ENCODE data around the gene PLCH2.

The PLCH2 gene

GRCh38 chr1:2469103-2469940 lies 6.8 kb upstream of the PLCH2 start:
- no peak for TF ChIP-seq EZH2 (IDR thresholded peaks at IDR 0.05; ENCODE audit: borderline replicate concordance, low read length)
- TF ChIP-seq CTCF (IDR thresholded peaks at IDR 0.05; ENCODE audit: low read length) = no peak
- Histone ChIP-seq H3K9ac (ENCODE audit: low read length) (no peak overlapping the region), H3K4me2 (ENCODE audit: low read length) (no peak overlapping the region)

GRCh38 chr1:2470290-2471158 lies 5.6 kb upstream of the PLCH2 start:
- no peak overlapping the region for H3K27ac ChIP-seq (ENCODE audit: low read depth, low read length, poor library complexity, severe bottlenecking)
- H3K79me2 ChIP-seq (ENCODE audit: insufficient read depth, low read length) = no peaks in the 10 kb centered on the region
- H3K9me2 ChIP-seq (ENCODE audit: low read depth, low read length) = no peaks in the 10 kb centered on the region
- H3K4me1 ChIP-seq (ENCODE audit: insufficient read depth, low read length, severe bottlenecking) = no peaks in the 10 kb centered on the region
- H3K9me3 ChIP-seq (ENCODE audit: low read length) = no peaks in the 10 kb centered on the region
- no peaks in the 10 kb centered on the region for H3F3A ChIP-seq (ENCODE audit: insufficient read depth, low read length)
- no peak overlapping the region for H3K4me3 ChIP-seq (ENCODE audit: low read depth, low read length, poor library complexity, severe bottlenecking)
- no peak overlapping the region for H3K9ac ChIP-seq (ENCODE audit: low read length)
- no peaks in the 10 kb centered on the region for H3K36me3 ChIP-seq (ENCODE audit: insufficient read depth, low read length)
- H3K4me2 ChIP-seq (ENCODE audit: low read length) = no peak overlapping the region
- TF ChIP-seq EZH2 (IDR thresholded peaks at IDR 0.05; ENCODE audit: borderline replicate concordance, low read length) (no peak), CTCF (IDR thresholded peaks at IDR 0.05; ENCODE audit: low read length) (no peak)
- H3K27me3 ChIP-seq (ENCODE audit: insufficient read depth, low read length) = no peaks in the 10 kb centered on the region
- H2AFZ ChIP-seq (ENCODE audit: low read length) = no peak overlapping the region
- H4K20me1 ChIP-seq (ENCODE audit: insufficient read depth, low read length) = no peaks in the 10 kb centered on the region

More at GRCh38 chr1:2469103-2469940, 6.8 kb upstream of the PLCH2 start:
- Histone ChIP-seq H3K27ac (ENCODE audit: low read depth, low read length, poor library complexity, severe bottlenecking) (no peak overlapping the region), H2AFZ (ENCODE audit: low read length) (no peak overlapping the region), H3K79me2 (ENCODE audit: insufficient read depth, low read length) (no peaks in the 10 kb centered on the region), H3K4me3 (ENCODE audit: low read depth, low read length, poor library complexity, severe bottlenecking) (no peak overlapping the region), H3F3A (ENCODE audit: insufficient read depth, low read length) (no peaks in the 10 kb centered on the region), H3K9me2 (ENCODE audit: low read depth, low read length) (no peaks in the 10 kb centered on the region), H3K36me3 (ENCODE audit: insufficient read depth, low read length) (no peaks in the 10 kb centered on the region), H4K20me1 (ENCODE audit: insufficient read depth, low read length) (no peaks in the 10 kb centered on the region), H3K4me1 (ENCODE audit: insufficient read depth, low read length, severe bottlenecking) (no peaks in the 10 kb centered on the region), H3K27me3 (ENCODE audit: insufficient read depth, low read length) (no peaks in the 10 kb centered on the region; the same call in 1 of the 2 replicates), H3K9me3 (ENCODE audit: low read length) (no peaks in the 10 kb centered on the region)

GRCh38 chr1:2471159-2471471 lies 5.0 kb upstream of the PLCH2 start:
- Histone ChIP-seq H3K27ac (ENCODE audit: low read depth, low read length, poor library complexity, severe bottlenecking) (no peak overlapping the region), H3K79me2 (ENCODE audit: insufficient read depth, low read length) (no peaks in the 10 kb centered on the region), H3F3A (ENCODE audit: insufficient read depth, low read length) (no peaks in the 10 kb centered on the region), H3K4me1 (ENCODE audit: insufficient read depth, low read length, severe bottlenecking) (no peaks in the 10 kb centered on the region), H4K20me1 (ENCODE audit: insufficient read depth, low read length) (no peaks in the 10 kb centered on the region), H3K27me3 (ENCODE audit: insufficient read depth, low read length) (no peaks in the 10 kb centered on the region), H3K4me3 (ENCODE audit: low read depth, low read length, poor library complexity, severe bottlenecking) (no peak overlapping the region), H2AFZ (ENCODE audit: low read length) (no peak overlapping the region), H3K36me3 (ENCODE audit: insufficient read depth, low read length) (no peaks in the 10 kb centered on the region), H3K9me3 (ENCODE audit: low read length) (no peaks in the 10 kb centered on the region), H3K9ac (ENCODE audit: low read length) (no peak overlapping the region), H3K9me2 (ENCODE audit: low read depth, low read length) (no peaks in the 10 kb centered on the region), H3K4me2 (ENCODE audit: low read length) (no peak overlapping the region)
- TF ChIP-seq EZH2 (IDR thresholded peaks at IDR 0.05; ENCODE audit: borderline replicate concordance, low read length) (no peak), CTCF (IDR thresholded peaks at IDR 0.05; ENCODE audit: low read length) (no peak)
